Keratinocyte (primary cell): ENCODE results near the gene EYA4. TPM values are rescaled to one million over a fixed set of nuclear protein-coding genes. Genes with fewer than 3 reads are reported as not detected.

Experiments used
- DNase-seq: peaks from one replicate; pipeline ENCODE4 v3.0.0-alpha.2; 2011; ENCODE audit warnings: low read depth, missing footprints, low spot score
- FAIRE-seq: peaks from 2 replicates; lab custom pipeline; 2011; peaks lifted over from hg19 to GRCh38; lab: Jason Lieb, UNC
- H2AFZ ChIP-seq: 2 replicates; pipeline ENCODE4 v1.6.0; 2012; ENCODE audit warnings: low read length, control low read depth, inconsistent platforms; ENCODE audit not compliant: control insufficient read depth
- H3K27ac ChIP-seq: 2 replicates; pipeline ENCODE4 v1.5.1; 2011; ENCODE audit warnings: low read length; ENCODE audit not compliant: control insufficient read depth, insufficient read depth
- H3K27me3 ChIP-seq: 3 replicates; pipeline ENCODE4 v1.6.0; 2011; ENCODE audit warnings: low read length; ENCODE audit not compliant: control insufficient read depth, insufficient read depth; ENCODE audit errors: extremely low read depth
- H3K36me3 ChIP-seq, 2 experiments: 2 replicates in 1 of 2; 3 replicates in 1 of 2; pipeline ENCODE4 v1.5.1; 2011; ENCODE audit warnings: low read length in 2 of 2, mild to moderate bottlenecking in 1 of 2; ENCODE audit not compliant: control insufficient read depth in 2 of 2, insufficient read depth in 2 of 2; ENCODE audit errors: extremely low read depth in 1 of 2
- H3K4me1 ChIP-seq: 3 replicates; pipeline ENCODE4 v1.5.1; 2011; ENCODE audit warnings: low read length; ENCODE audit not compliant: control insufficient read depth, insufficient read depth; ENCODE audit errors: extremely low read depth
- H3K4me2 ChIP-seq: 3 replicates; pipeline ENCODE4 v1.6.0; 2011; ENCODE audit warnings: low read depth, low read length; ENCODE audit not compliant: control insufficient read depth, insufficient read depth; ENCODE audit errors: extremely low read depth
- H3K4me3 ChIP-seq, 3 experiments: fragments of 200-600 bp in 1 of 3; sonication (generic) in 1 of 3; 2 replicates in 2 of 3; 3 replicates in 1 of 3; pipeline ENCODE4 v1.5.1; 2011 to 2016; ENCODE audit warnings: low read length in 3 of 3, mild to moderate bottlenecking in 3 of 3, control low read depth in 2 of 3, inconsistent platforms in 1 of 3, low read depth in 1 of 3, mixed read lengths in 1 of 3, mixed run types in 1 of 3, moderate library complexity in 1 of 3; ENCODE audit not compliant: control insufficient read depth in 2 of 3, insufficient read depth in 2 of 3; ENCODE audit errors: extremely low read depth in 1 of 3
- H3K79me2 ChIP-seq: 2 replicates; pipeline ENCODE4 v1.6.0; 2012; ENCODE audit warnings: low read length; ENCODE audit not compliant: control insufficient read depth, insufficient read depth
- H3K9ac ChIP-seq: 3 replicates; pipeline ENCODE4 v1.6.0; 2011; ENCODE audit warnings: low read length; ENCODE audit not compliant: control insufficient read depth, insufficient read depth; ENCODE audit errors: extremely low read depth
- H3K9me1 ChIP-seq: 3 replicates; pipeline ENCODE4 v1.6.0; 2011; ENCODE audit warnings: low read length; ENCODE audit not compliant: control insufficient read depth, insufficient read depth; ENCODE audit errors: extremely low read depth
- H3K9me3 ChIP-seq: 2 replicates; pipeline ENCODE4 v1.5.1; 2012; ENCODE audit warnings: low read depth, low read length; ENCODE audit not compliant: control insufficient read depth
- H4K20me1 ChIP-seq: 3 replicates; pipeline ENCODE4 v1.6.0; 2011; ENCODE audit warnings: low read length; ENCODE audit not compliant: control insufficient read depth, insufficient read depth; ENCODE audit errors: extremely low read depth
- EZH2 ChIP-seq: IDR thresholded peaks from one replicate; pipeline ENCODE4 v1.6.1; 2012; ENCODE audit warnings: inconsistent platforms, mild to moderate bottlenecking, low read length, moderate library complexity
- dilution Hi-C: fragments of 300-500 bp; cut with MboI; formaldehyde crosslinking; loops from one replicate; pipeline ENCODE4 v1.7.0; 2020; ENCODE audit warnings: low sequenced_read_pairs; ENCODE audit not compliant: extremely low pct_ligation_motif_present
- polyA plus RNA-seq, 5 experiments: library from polyadenylated mRNA; depleted of rRNA in 3 of 5; stranded (reverse) in 3 of 5; stranded (forward) in 1 of 5; unstranded in 1 of 5; fragments of >200 nt; gene quantifications; 1 replicate in 1 of 5; 2 replicates in 3 of 5; 3 replicates in 1 of 5; pipeline versions ENCODE4 v1.2.1 to v1.2.3, GENCODE V29; 2011 to 2012; ENCODE audit warnings: missing spikeins in 2 of 5, low read depth in 1 of 5, low replicate concordance in 1 of 5
- TF ChIP-seq, protein P1 (sequence below), 3 experiments: IDR thresholded peaks in 1 of 3; conservative IDR thresholded peaks in 1 of 3; optimal IDR thresholded peaks in 1 of 3; 2 replicates in 2 of 3; 3 replicates in 1 of 3; pipeline versions ENCODE3 to v1.5.1; 2011; ENCODE audit warnings: low read length in 3 of 3, mild to moderate bottlenecking in 3 of 3, moderate library complexity in 2 of 3, control low read depth in 1 of 3, inconsistent platforms in 1 of 3; ENCODE audit not compliant: insufficient read depth in 2 of 3; ENCODE audit errors: extremely low read depth in 1 of 3

EYA4 gene
- polyA plus RNA-seq, 1 donor (not counting 4 experiments of a cell fraction or from before 2014, with no cell fraction given) = 0.01 TPM

DNA sequence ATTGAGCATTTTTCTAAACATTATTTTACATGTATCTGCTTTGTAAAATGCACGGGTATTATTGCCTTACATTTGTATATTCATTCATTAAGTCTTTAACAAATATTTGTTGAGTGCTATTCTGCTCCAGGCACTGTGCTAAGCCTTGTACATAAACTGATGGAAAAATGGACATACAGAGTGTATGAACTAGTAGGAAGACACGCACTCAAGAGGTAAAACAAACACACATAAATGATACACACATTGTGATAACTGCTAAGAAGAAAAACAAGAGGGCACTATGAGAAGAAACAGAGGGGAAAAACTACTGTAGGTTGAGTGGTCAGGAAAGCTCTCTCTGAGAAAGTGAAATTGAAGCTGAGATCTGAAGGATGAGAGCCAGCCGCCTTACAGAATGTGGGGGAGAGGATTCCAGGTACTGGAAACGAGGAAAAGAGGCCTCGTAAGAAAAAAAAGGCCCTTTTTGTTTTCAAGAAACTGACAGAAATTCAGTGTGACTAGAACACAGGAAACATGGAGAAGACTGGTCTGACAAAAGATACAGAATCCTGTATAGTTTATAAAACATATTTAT is 117.5 kb downstream of the EYA4 start:
- H3K4me2 ChIP-seq = no peak overlapping the region
- no peak overlapping the region for H3K27ac ChIP-seq
- no peaks in the 10 kb centered on the region for H3K9me3 ChIP-seq
- FAIRE-seq (no peak), DNase-seq (no peak)
- dilution Hi-C loops = no loop called here
- no peaks in the 10 kb centered on the region for H4K20me1 ChIP-seq
- no peaks in the 10 kb centered on the region for H3K27me3 ChIP-seq
- no peak overlapping the region for H3K4me3 ChIP-seq
- no peak overlapping the region for H3K9ac ChIP-seq
- no peak overlapping the region for H2AFZ ChIP-seq
- no peaks in the 10 kb centered on the region for H3K9me1 ChIP-seq
- H3K79me2 ChIP-seq = no peaks in the 10 kb centered on the region
- TF ChIP-seq, protein P1, sequence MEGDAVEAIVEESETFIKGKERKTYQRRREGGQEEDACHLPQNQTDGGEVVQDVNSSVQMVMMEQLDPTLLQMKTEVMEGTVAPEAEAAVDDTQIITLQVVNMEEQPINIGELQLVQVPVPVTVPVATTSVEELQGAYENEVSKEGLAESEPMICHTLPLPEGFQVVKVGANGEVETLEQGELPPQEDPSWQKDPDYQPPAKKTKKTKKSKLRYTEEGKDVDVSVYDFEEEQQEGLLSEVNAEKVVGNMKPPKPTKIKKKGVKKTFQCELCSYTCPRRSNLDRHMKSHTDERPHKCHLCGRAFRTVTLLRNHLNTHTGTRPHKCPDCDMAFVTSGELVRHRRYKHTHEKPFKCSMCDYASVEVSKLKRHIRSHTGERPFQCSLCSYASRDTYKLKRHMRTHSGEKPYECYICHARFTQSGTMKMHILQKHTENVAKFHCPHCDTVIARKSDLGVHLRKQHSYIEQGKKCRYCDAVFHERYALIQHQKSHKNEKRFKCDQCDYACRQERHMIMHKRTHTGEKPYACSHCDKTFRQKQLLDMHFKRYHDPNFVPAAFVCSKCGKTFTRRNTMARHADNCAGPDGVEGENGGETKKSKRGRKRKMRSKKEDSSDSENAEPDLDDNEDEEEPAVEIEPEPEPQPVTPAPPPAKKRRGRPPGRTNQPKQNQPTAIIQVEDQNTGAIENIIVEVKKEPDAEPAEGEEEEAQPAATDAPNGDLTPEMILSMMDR (optimal IDR thresholded peaks at IDR 0.05 in 1 of 3, IDR thresholded peaks at IDR 0.05 in 1 of 3, conservative IDR thresholded peaks at IDR 0.05 in 1 of 3; ENCODE audit: extremely low read depth in 1 of 3, insufficient read depth in 2 of 3, low read length in 3 of 3) = no peak
- H3K36me3 ChIP-seq = no peaks in the 10 kb centered on the region
- no peaks in the 10 kb centered on the region for H3K4me1 ChIP-seq

DNA sequence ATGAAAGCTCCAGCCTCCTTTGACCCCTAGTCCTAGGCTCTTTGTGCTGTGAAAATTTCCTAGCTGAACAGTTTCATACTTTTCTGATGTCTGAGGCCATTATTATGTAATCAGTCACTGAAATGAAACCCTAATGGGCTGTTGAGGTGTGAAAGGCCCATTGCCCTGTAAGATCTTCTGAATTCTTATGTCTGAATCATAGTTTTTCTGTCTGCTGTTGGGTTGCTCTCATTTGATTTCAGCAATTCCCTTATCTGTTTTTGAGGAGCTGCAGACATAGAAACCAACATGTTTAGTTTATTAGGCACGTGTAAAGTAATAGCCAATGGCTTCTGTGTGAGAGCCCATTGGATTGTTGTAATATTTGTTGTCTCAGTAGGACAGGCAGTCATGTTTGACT is 118.1 kb downstream of the EYA4 start:
- Histone ChIP-seq H3K36me3 (no peaks in the 10 kb centered on the region), H3K4me1 (no peaks in the 10 kb centered on the region), H3K79me2 (no peaks in the 10 kb centered on the region), H3K9me3 (no peaks in the 10 kb centered on the region), H3K9me1 (no peaks in the 10 kb centered on the region), H3K27me3 (no peaks in the 10 kb centered on the region), H3K9ac (no peak overlapping the region), H4K20me1 (no peaks in the 10 kb centered on the region), H3K4me2 (no peak overlapping the region), H3K4me3 (no peak overlapping the region), H2AFZ (no peak overlapping the region), H3K27ac (no peak overlapping the region)
- no peak for TF ChIP-seq EZH2
- TF ChIP-seq, protein P1 (optimal IDR thresholded peaks at IDR 0.05 in 1 of 3, IDR thresholded peaks at IDR 0.05 in 1 of 3, conservative IDR thresholded peaks at IDR 0.05 in 1 of 3; ENCODE audit: extremely low read depth in 1 of 3, insufficient read depth in 2 of 3, low read length in 3 of 3) = no peak
- FAIRE-seq (no peak), DNase-seq (no peak)
- dilution Hi-C loops = no loop called here
